Subcutaneous adipose tissue (tissue), 4 donors: Measurements from ENCODE around the gene TRAPPC3L. TPM values are rescaled to one million over a fixed set of nuclear protein-coding genes. Genes with fewer than 3 reads are reported as not detected.

Experiments
- CTCF ChIP-seq: fragments of 450-650 bp; IDR thresholded peaks from one replicate; pipeline ENCODE4 v1.5.1; 2016; ENCODE audit warnings: low read depth, mild to moderate bottlenecking, control low read depth, antibody characterized with exemption, moderate library complexity
- total RNA-seq, 4 donors: library from RNA; depleted of rRNA; stranded (reverse); fragments of >200 nt; gene quantifications; one replicate each; pipeline ENCODE4 v1.1.0, GENCODE V29; 2016

TRAPPC3L gene
- total RNA-seq, 4 donors from 2014 or later: 0.33 TPM; not detected in 3

GRCh38 chr6:116542426-116542825, 3.1 kb downstream of the TRAPPC3L start:
- TF ChIP-seq CTCF: no peak

- no peak for TF ChIP-seq CTCF
These were observed 9.3 kb downstream of the TRAPPC3L start for GRCh38 chr6:116536216-116536621.

GRCh38 chr6:116535109-116535508, 10.4 kb downstream of the TRAPPC3L start:
- TF ChIP-seq CTCF: no peak

- TF ChIP-seq CTCF: no peak
These were observed 12.1 kb downstream of the TRAPPC3L start for GRCh38 chr6:116533233-116533957.

- TF ChIP-seq CTCF: no peak
These were observed 13.6 kb downstream of the TRAPPC3L start for GRCh38 chr6:116531675-116532570.

- no peak for TF ChIP-seq CTCF
These were observed 15.0 kb downstream of the TRAPPC3L start for GRCh38 chr6:116530436-116530835.

- no peak for TF ChIP-seq CTCF
These were observed 15.8 kb downstream of the TRAPPC3L start for GRCh38 chr6:116529466-116530290.
